Gastrocnemius medialis (tissue), 4 donors: ENCODE measurements around the gene ARHGAP28. TPM values are rescaled to one million over a fixed set of nuclear protein-coding genes. Genes with fewer than 3 reads are reported as not detected.

Source experiments
- ATAC-seq, 2 donors: fragments of 150-250 bp; one replicate each; pipeline ENCODE4 v1.9.1; 2016
- DNase-seq, 2 donors: peaks; one replicate each; pipeline ENCODE4 v3.0.0-alpha.2; 2019
- H3K27ac ChIP-seq, 4 donors: fragments of 200-600 bp; sonication (generic); 1 replicate in 1 of 4; 2 replicates in 3 of 4; pipeline ENCODE4 v1.5.1; 2016 to 2018; ENCODE audit warnings: mild to moderate bottlenecking in 2 of 4, moderate library complexity in 1 of 4
- H3K27me3 ChIP-seq, 3 donors: fragments of 200-600 bp; sonication (generic) in 2 of 3; 1 replicate in 1 of 3; 2 replicates in 2 of 3; pipeline versions ENCODE4 v1.5.1 to v1.6.0; 2016 to 2019; ENCODE audit warnings: mild to moderate bottlenecking in 1 of 3, moderate library complexity in 1 of 3
- H3K36me3 ChIP-seq, 2 donors: fragments of 200-600 bp; sonication (generic) in 1 of 2; one replicate each; pipeline ENCODE4 v1.5.1; 2017 to 2018
- H3K4me1 ChIP-seq, 2 donors: fragments of 200-600 bp; sonication (generic) in 1 of 2; one replicate each; pipeline ENCODE4 v1.5.1; 2016 to 2017; ENCODE audit warnings: mild to moderate bottlenecking in 2 of 2
- H3K4me3 ChIP-seq, 4 donors: fragments of 200-600 bp; sonication (generic) in 3 of 4; 1 replicate in 1 of 4; 2 replicates in 3 of 4; pipeline ENCODE4 v1.5.1; 2016 to 2019; ENCODE audit warnings: mild to moderate bottlenecking in 2 of 4
- H3K9me3 ChIP-seq, 3 donors: fragments of 200-600 bp; sonication (generic) in 2 of 3; 1 replicate in 1 of 3; 2 replicates in 2 of 3; pipeline ENCODE4 v1.5.1; 2016 to 2019
- CTCF ChIP-seq, 5 experiments: fragments of 450-650 bp in 3 of 5; fragments of 200-600 bp in 2 of 5; sonication (generic) in 2 of 5; IDR thresholded peaks in 4 of 5; conservative IDR thresholded peaks in 1 of 5; 1 replicate in 4 of 5; 2 replicates in 1 of 5; pipeline ENCODE4 v1.5.1; 2016 to 2019; ENCODE audit warnings: antibody characterized with exemption in 5 of 5, mild to moderate bottlenecking in 3 of 5, moderate library complexity in 3 of 5
- POLR2A ChIP-seq, 2 donors: fragments of 450-650 bp; IDR thresholded peaks; one replicate each; pipeline ENCODE4 v1.6.1; 2017; ENCODE audit warnings: antibody characterized with exemption in 2 of 2, mild to moderate bottlenecking in 2 of 2, moderate library complexity in 2 of 2
- in situ Hi-C, 4 donors: fragments of 200-750 bp; cut with MboI; loops; one replicate each; pipeline versions ENCODE4 v1.15.0 to v1.8.0; 2017; ENCODE audit warnings: low sequenced_read_pairs in 4 of 4
- intact Hi-C: fragments of 100-400 bp; cut with DNase I; formaldehyde crosslinking; loops from one replicate; pipeline ENCODE4 v1.15.1; 2023; ENCODE audit warnings: low total_unique reads
- total RNA-seq, 4 donors: library from RNA; depleted of rRNA; stranded (reverse); fragments of >200 nt; gene quantifications; one replicate each; pipeline versions ENCODE4 v1.1.0 to v1.2.3, GENCODE V29; 2016

ARHGAP28 gene
- total RNA-seq, 4 donors from 2014 or later, result 4.6 to 17.9 (median 6.2) TPM

GRCh38 chr18:6850396-6850795, 120.9 kb downstream of the ARHGAP28 start:
- in situ Hi-C loops, result no loop called here
- no peak overlapping the region for H3K27ac ChIP-seq
- no peaks in the 10 kb centered on the region for H3K27me3 ChIP-seq
- no peak for TF ChIP-seq CTCF (IDR thresholded peaks at IDR 0.05 in 4 of 5, conservative IDR thresholded peaks at IDR 0.05 in 1 of 5)
- TF ChIP-seq POLR2A (IDR thresholded peaks at IDR 0.05), result no peak
- no peak for ATAC-seq
- no peaks in the 10 kb centered on the region for H3K36me3 ChIP-seq
- no peak overlapping the region for H3K4me3 ChIP-seq
- no peak for DNase-seq
- no peaks in the 10 kb centered on the region for H3K9me3 ChIP-seq
- intact Hi-C loops, result no loop called here
- H3K4me1 ChIP-seq, result no peaks in the 10 kb centered on the region

- Histone ChIP-seq H3K4me1 (no peaks in the 10 kb centered on the region), H3K4me3 (no peak overlapping the region), H3K9me3 (no peaks in the 10 kb centered on the region), H3K27ac (no peak overlapping the region), H3K27me3 (no peaks in the 10 kb centered on the region), H3K36me3 (no peaks in the 10 kb centered on the region)
- in situ Hi-C loops, result no loop called here
- no peak for TF ChIP-seq POLR2A (IDR thresholded peaks at IDR 0.05)
- TF ChIP-seq CTCF (IDR thresholded peaks at IDR 0.05 in 4 of 5, conservative IDR thresholded peaks at IDR 0.05 in 1 of 5), result no peak
- intact Hi-C loops, result no loop called here
- DNase-seq (no peak), ATAC-seq (no peak)
Measured at GRCh38 chr18:6851480-6851879, 122.0 kb downstream of the ARHGAP28 start.

GRCh38 chr18:6854811-6855210, 125.3 kb downstream of the ARHGAP28 start:
- no peak overlapping the region for H3K4me3 ChIP-seq
- ATAC-seq (no peak), DNase-seq (no peak)
- intact Hi-C loops, result no loop called here
- no peak overlapping the region for H3K27ac ChIP-seq
- no peaks in the 10 kb centered on the region for H3K36me3 ChIP-seq
- no peaks in the 10 kb centered on the region for H3K9me3 ChIP-seq
- no peaks in the 10 kb centered on the region for H3K4me1 ChIP-seq
- in situ Hi-C loops, result no loop called here
- H3K27me3 ChIP-seq, result no peaks in the 10 kb centered on the region
- TF ChIP-seq POLR2A (IDR thresholded peaks at IDR 0.05) (no peak), CTCF (IDR thresholded peaks at IDR 0.05 in 4 of 5, conservative IDR thresholded peaks at IDR 0.05 in 1 of 5) (no peak)

GRCh38 chr18:6855767-6856166, 126.3 kb downstream of the ARHGAP28 start:
- intact Hi-C loops (no loop called here), in situ Hi-C loops (no loop called here)
- Histone ChIP-seq H3K27ac (no peak overlapping the region), H3K36me3 (no peaks in the 10 kb centered on the region), H3K4me1 (no peaks in the 10 kb centered on the region), H3K4me3 (no peak overlapping the region), H3K27me3 (no peaks in the 10 kb centered on the region), H3K9me3 (no peaks in the 10 kb centered on the region)
- ATAC-seq (no peak), DNase-seq (no peak)
- no peak for TF ChIP-seq POLR2A (IDR thresholded peaks at IDR 0.05)
- no peak for TF ChIP-seq CTCF (IDR thresholded peaks at IDR 0.05 in 4 of 5, conservative IDR thresholded peaks at IDR 0.05 in 1 of 5)

GRCh38 chr18:6857300-6857699, 127.8 kb downstream of the ARHGAP28 start:
- Histone ChIP-seq H3K36me3 (no peaks in the 10 kb centered on the region), H3K4me1 (no peaks in the 10 kb centered on the region), H3K9me3 (no peaks in the 10 kb centered on the region), H3K27ac (no peak overlapping the region), H3K27me3 (no peaks in the 10 kb centered on the region), H3K4me3 (no peak overlapping the region)
- in situ Hi-C loops, result no loop called here
- TF ChIP-seq POLR2A (IDR thresholded peaks at IDR 0.05), result no peak
- no peak for TF ChIP-seq CTCF (IDR thresholded peaks at IDR 0.05 in 4 of 5, conservative IDR thresholded peaks at IDR 0.05 in 1 of 5)
- intact Hi-C loops, result no loop called here
- no peak for DNase-seq
- ATAC-seq, result no peak
